K562 (cell line): ENCODE results near the gene PTGFR. TPM values are rescaled to one million over a fixed set of nuclear protein-coding genes. Genes with fewer than 3 reads are reported as not detected.
A peak's percentile ranks its signal among the peaks of the same experiment; 100 is the strongest.

ENCODE experiments used
- ATAC-seq: fragments of 200-7000 bp; cut with Tn5 transposase; 3 replicates; pipeline ENCODE4 v1.9.1; 2020; ENCODE audit warnings: moderate library complexity
- BruUV-seq: library from RNA; stranded (reverse); fragments of 400-500 nt; replicated peaks from 2 replicates; lab custom pipeline; 2021; lab: Mats Ljungman, UMichigan
- CTCF ChIA-PET: fragments of 300-600 bp; formaldehyde crosslinking; extraction: SDS; loops from one replicate; lab custom pipeline; 2021; ENCODE audit warnings: low intra/inter-chr PET ratio; lab: Yijun Ruan, JAX
- POLR2A ChIA-PET: fragments of 300-600, 350-650 bp; sonication (Branson Sonifier 250); formaldehyde crosslinking; extraction: SDS; loops from one replicate; lab custom pipeline; 2021; ENCODE audit warnings: antibody characterized with exemption, inconsistent platforms; lab: Yijun Ruan, JAX
- DNase-seq, 4 experiments: peaks; one replicate each; pipeline versions ENCODE4 v3.0.0 to v3.0.0-alpha.2; 2011 to 2018; ENCODE audit warnings: low spot score in 3 of 4, mixed read lengths in 3 of 4; ENCODE audit errors: extremely low read depth in 1 of 4
- FAIRE-seq: peaks from 2 replicates; lab custom pipeline; 2011; peaks lifted over from hg19 to GRCh38; lab: Jason Lieb, UNC
- H2AFZ ChIP-seq: 2 replicates; pipeline ENCODE4 v1.6.0; 2011; ENCODE audit warnings: low read depth, low read length, control low read depth, inconsistent platforms
- H3K27ac ChIP-seq: fragments of 200-600 bp; 3 replicates; pipeline ENCODE4 v1.8.0; 2011; ENCODE audit warnings: low read depth, mild to moderate bottlenecking, control low read depth, inconsistent platforms, low read length, moderate library complexity, mixed read lengths; ENCODE audit errors: extremely low read depth
- H3K27me3 ChIP-seq, 2 experiments: fragments of 300-600 bp in 1 of 2; 2 replicates in 1 of 2; 3 replicates in 1 of 2; pipeline versions ENCODE4 v1.6.0 to v1.8.0; 2011; ENCODE audit warnings: inconsistent platforms in 2 of 2, low read length in 2 of 2, mild to moderate bottlenecking in 1 of 2, mixed read lengths in 1 of 2, moderate library complexity in 1 of 2; ENCODE audit not compliant: control insufficient read depth in 2 of 2, insufficient read depth in 2 of 2
- H3K36me3 ChIP-seq: fragments of 300-600 bp; 3 replicates; pipeline ENCODE4 v1.8.0; 2011; ENCODE audit warnings: mild to moderate bottlenecking, low read length, inconsistent platforms; ENCODE audit not compliant: control insufficient read depth, insufficient read depth
- H3K4me1 ChIP-seq, 2 experiments: fragments of 200-600 bp in 1 of 2; replicated peaks in 1 of 2; 2 replicates in 1 of 2; 3 replicates in 1 of 2; pipeline versions ENCODE4 v1.5.1 to v1.8.0; 2011; ENCODE audit warnings: inconsistent platforms in 2 of 2, low read length in 2 of 2, mild to moderate bottlenecking in 1 of 2, mixed read lengths in 1 of 2, moderate library complexity in 1 of 2; ENCODE audit not compliant: control insufficient read depth in 2 of 2, insufficient read depth in 2 of 2
- H3K4me2 ChIP-seq: 2 replicates; pipeline ENCODE4 v1.6.1; 2011; ENCODE audit warnings: low read length, control low read depth, inconsistent platforms, mixed read lengths; ENCODE audit not compliant: insufficient read depth
- H3K4me3 ChIP-seq: fragments of 200-600 bp; sonication (generic), shearing (Covaris generic); 2 replicates; pipeline ENCODE4 v1.5.1; 2016; ENCODE audit warnings: control low read depth, inconsistent platforms
- H3K79me2 ChIP-seq: fragments of 200-600 bp; 3 replicates; pipeline ENCODE4 v1.8.0; 2011; ENCODE audit warnings: low read length, inconsistent platforms; ENCODE audit not compliant: control insufficient read depth, insufficient read depth
- H3K9ac ChIP-seq, 2 experiments: 2 replicates each; pipeline versions ENCODE4 v1.6.0 to v1.6.1; 2011; ENCODE audit warnings: low read depth in 2 of 2, low read length in 2 of 2, control low read depth in 1 of 2, inconsistent platforms in 1 of 2, mild to moderate bottlenecking in 1 of 2, mixed read lengths in 1 of 2; ENCODE audit not compliant: insufficient read depth in 1 of 2
- H3K9me1 ChIP-seq: one replicate; pipeline ENCODE4 v1.6.0; 2011; ENCODE audit warnings: inconsistent platforms, mild to moderate bottlenecking, low read length, moderate library complexity; ENCODE audit not compliant: control insufficient read depth, insufficient read depth
- H3K9me3 ChIP-seq: replicated peaks from 2 replicates; pipeline ENCODE4 v1.5.1; 2011; ENCODE audit warnings: low read depth, low read length, inconsistent platforms; ENCODE audit not compliant: control insufficient read depth, insufficient read depth
- H4K20me1 ChIP-seq: replicated peaks from 2 replicates; pipeline ENCODE4 v1.6.1; 2011; ENCODE audit warnings: low read length, inconsistent platforms, mixed read lengths; ENCODE audit not compliant: control insufficient read depth, insufficient read depth
- BRD4 ChIP-seq: fragments of 200-600 bp; sonication (generic); IDR thresholded peaks from 2 replicates; pipeline ENCODE4 v1.6.1; 2017; ENCODE audit warnings: inconsistent platforms
- CCAR2 ChIP-seq: fragments of 200-400 bp; formaldehyde crosslinking; IDR thresholded peaks from 2 replicates; pipeline ENCODE4 v1.6.1; 2017; ENCODE audit warnings: mild to moderate bottlenecking, low read depth, low read length
- DNMT1 ChIP-seq: fragments of 450-650 bp; IDR thresholded peaks from 2 replicates; pipeline ENCODE4 v1.6.1; 2016; ENCODE audit warnings: antibody characterized with exemption, mild to moderate bottlenecking
- E2F1 ChIP-seq: sonication (generic); formaldehyde crosslinking; IDR thresholded peaks from 2 replicates; pipeline ENCODE4 v1.8.1; 2023; ENCODE audit warnings: mild to moderate bottlenecking, missing genetic modification reagents, moderate library complexity
- PBX2 ChIP-seq, 2 experiments: IDR thresholded peaks in 1 of 2; conservative IDR thresholded peaks in 1 of 2; 2 replicates each; pipeline ENCODE4 v1.6.1; 2016; ENCODE audit warnings: low read depth in 2 of 2, mild to moderate bottlenecking in 1 of 2, missing compliant biosample characterization in 1 of 2, missing genetic modification characterization in 1 of 2, moderate library complexity in 1 of 2
- POLR2H ChIP-seq: IDR thresholded peaks from 2 replicates; pipeline ENCODE4 v1.6.1; 2016; ENCODE audit warnings: missing genetic modification characterization, low read depth, mild to moderate bottlenecking, control low read depth, missing compliant biosample characterization, moderate library complexity
- PPARD ChIP-seq: fragments of 250-450 bp; sonication (Bioruptor Pico); IDR thresholded peaks from 2 replicates; pipeline ENCODE4 v1.8.0; 2022; ENCODE audit warnings: inconsistent platforms, mild to moderate bottlenecking, moderate library complexity
- PTRF ChIP-seq: fragments of 450-650 bp; IDR thresholded peaks from 2 replicates; pipeline ENCODE4 v1.6.1; 2016; ENCODE audit warnings: mild to moderate bottlenecking, missing genetic modification characterization, missing compliant biosample characterization
- SMC3 ChIP-seq: conservative IDR thresholded peaks from 2 replicates; pipeline ENCODE4 v1.6.1; 2011; ENCODE audit warnings: low read depth, low read length, improper control_type of control experiment; ENCODE audit not compliant: insufficient read depth
- THAP12 ChIP-seq: fragments of 250-450 bp; sonication (Bioruptor Pico); IDR thresholded peaks from 2 replicates; pipeline ENCODE4 v1.9.0; 2021; ENCODE audit warnings: mild to moderate bottlenecking, inconsistent platforms
- ZC3H4 ChIP-seq: sonication (generic); formaldehyde crosslinking; IDR thresholded peaks from 2 replicates; pipeline ENCODE4 v1.9.0; 2021; ENCODE audit warnings: missing genetic modification reagents, borderline replicate concordance
- ZNF583 ChIP-seq: fragments of 250-450 bp; sonication (Bioruptor Pico); IDR thresholded peaks from 2 replicates; pipeline ENCODE4 v1.4.0; 2020
- WGBS: fragments of 100-300 bp; shearing (Covaris generic); methylation state at CpG from one replicate; pipeline ENCODE4 v1.1.6; 2016; ENCODE audit warnings: low coverage, mixed read lengths; ENCODE audit not compliant: insufficient coverage; ENCODE audit errors: missing lambda C conversion rate; 5-methylcytosine and 5-hydroxymethylcytosine counted together
- in situ Hi-C: fragments of 300-500 bp; cut with MboI; formaldehyde crosslinking; loops from 4 replicates; pipeline ENCODE4 v1.15.0; 2018; ENCODE audit warnings: inconsistent platforms, mixed read lengths
- intact Hi-C: fragments of 100-400 bp; cut with micrococcal nuclease; formaldehyde crosslinking; loops from 2 replicates; pipeline ENCODE4 v1.14.2; 2022
- polyA plus RNA-seq, 8 experiments: library from polyadenylated mRNA; depleted of rRNA in 4 of 8; stranded (reverse) in 5 of 8; unstranded in 3 of 8; fragments of >200 nt; fragmentation: Nextera tagmentation in 2 of 8; fragmentation: Illumina TruSeq in 1 of 8; extraction: Ambion mirVana in 2 of 8; extraction: Trizol in 1 of 8; gene quantifications; 2 replicates each; pipeline versions ENCODE4 v1.2.1 to v1.2.3, GENCODE V29; 2011 to 2014; ENCODE audit warnings: inconsistent platforms in 1 of 8, missing spikeins in 1 of 8
- total RNA-seq, 7 experiments: library from RNA; depleted of rRNA in 6 of 7; stranded (reverse); fragments of >200 nt in 6 of 7; fragmentation: Illumina TruSeq in 2 of 7; extraction: Trizol in 2 of 7; gene quantifications; 2 replicates each; pipeline versions ENCODE4 v1.2.1 to v1.2.3, GENCODE V29; 2011 to 2021; ENCODE audit warnings: low replicate concordance in 1 of 7

Gene PTGFR
- total and polyA plus RNA-seq, 9 of the 15 experiments (the other 6 are each of a cell fraction or from before 2014, with no cell fraction given), result 0.04 TPM; not detected in 8

GRCh38 chr1:78549891-78550290 lies 59.1 kb downstream of the PTGFR start (continued):
- no peak for TF ChIP-seq DNMT1
- TF ChIP-seq ZNF583 (CRISPR knock-in tag), result no peak
- TF ChIP-seq THAP12 (CRISPR knock-in tag), result no peak
- no peak for TF ChIP-seq PTRF

GRCh38 chr1:78553859-78554258 lies 63.1 kb downstream of the PTGFR start:
- CTCF ChIA-PET, result no interaction called here
- FAIRE-seq (no peak), ATAC-seq (no peak), DNase-seq (peak in 2 of 4 experiments; percentile 0 to 3)
- no peaks in the 10 kb centered on the region for H3K36me3 ChIP-seq
- no peaks in the 10 kb centered on the region for H3K9me1 ChIP-seq
- H3K9me3 ChIP-seq, result no peaks in the 10 kb centered on the region; the same call in 1 of the 2 replicates
- H3K27ac ChIP-seq, result no peak overlapping the region
- intact Hi-C loops (no loop called here), in situ Hi-C loops (no loop called here)
- 0% methylated on average over 2 of the region's 5 CpGs for WGBS
- POLR2A ChIA-PET, result no interaction called here
- H3K4me2 ChIP-seq, result no peak overlapping the region
- no peaks in the 10 kb centered on the region for H4K20me1 ChIP-seq
- BruUV-seq, result no TSS peak
- H3K79me2 ChIP-seq, result no peaks in the 10 kb centered on the region
- no peak overlapping the region for H3K9ac ChIP-seq
- no peak overlapping the region for H2AFZ ChIP-seq
- H3K27me3 ChIP-seq, result no peaks in the 10 kb centered on the region
- no peak overlapping the region for H3K4me3 ChIP-seq
- H3K4me1 ChIP-seq, result no peaks in the 10 kb centered on the region
- TF ChIP-seq POLR2H (tag) (no peak), E2F1 (no peak), CCAR2 (no peak), SMC3 (no peak), ZC3H4 (CRISPR knock-in tag) (no peak), PBX2 (CRISPR knock-in tag; IDR thresholded peaks at IDR 0.05; ENCODE audit: low read depth) (no peak), PBX2 (tag; conservative IDR thresholded peaks at IDR 0.05; ENCODE audit: low read depth) (no peak), PPARD (CRISPR knock-in tag) (no peak), BRD4 (no peak)
